Nephron (organoid): ENCODE data around the gene TRPM1.

ENCODE experiments used
- H3K27ac Mint-ChIP-seq, 3 experiments: 2 replicates each; pipeline ENCODE4 v1.8.0; 2020; ENCODE audit warnings: mixed read lengths in 3 of 3, mild to moderate bottlenecking in 2 of 3, moderate library complexity in 1 of 3
- H3K27me3 Mint-ChIP-seq: 2 replicates; pipeline ENCODE4 v1.8.0; 2021; ENCODE audit warnings: low read depth, mild to moderate bottlenecking, moderate library complexity, mixed read lengths
- H3K36me3 Mint-ChIP-seq: 2 replicates; pipeline ENCODE4 v1.8.0; 2020; ENCODE audit warnings: low read depth, mixed read lengths
- H3K4me1 Mint-ChIP-seq: 2 replicates; pipeline ENCODE4 v1.8.0; 2020; ENCODE audit warnings: mixed read lengths
- H3K4me3 Mint-ChIP-seq, 3 experiments: 2 replicates each; pipeline ENCODE4 v1.8.0; 2020; ENCODE audit warnings: mild to moderate bottlenecking in 3 of 3, mixed read lengths in 3 of 3, moderate library complexity in 2 of 3
- H3K9me3 Mint-ChIP-seq: 2 replicates; pipeline ENCODE4 v1.8.0; 2020; ENCODE audit warnings: mixed read lengths
- TF ChIP-seq, protein P1 (sequence below), 3 experiments: fragments of 200-600 bp; sonication (generic); IDR thresholded peaks; one replicate each; pipeline ENCODE4 v1.5.0; 2021; ENCODE audit warnings: antibody characterized with exemption in 3 of 3; ENCODE audit not compliant: unreplicated experiment in 3 of 3

The TRPM1 gene

DNA sequence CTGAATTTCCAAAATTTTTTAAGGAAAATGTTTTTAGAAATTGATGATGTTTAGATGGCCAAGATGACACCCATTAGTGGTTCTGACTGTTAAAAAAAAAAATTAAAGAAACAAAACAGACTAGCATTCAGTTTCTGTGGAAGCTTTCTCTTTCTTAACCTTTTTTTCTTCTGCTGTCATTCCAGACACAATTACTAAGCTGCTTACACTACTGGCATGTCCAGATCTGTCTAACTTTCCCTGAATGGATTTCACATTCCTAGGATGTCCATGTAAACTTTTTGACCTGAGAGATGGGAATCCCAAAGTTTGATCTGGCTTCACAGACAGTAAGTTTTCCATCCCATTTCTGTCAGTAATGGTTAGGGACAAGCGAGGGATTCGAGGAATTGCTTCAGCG is 99.8 kb downstream of the TRPM1 start:
- no peak overlapping the region for H3K27ac Mint-ChIP-seq
- no peaks in the 10 kb centered on the region for H3K9me3 Mint-ChIP-seq
- peaks cover 5% of the 10 kb centered on the region for H3K27me3 Mint-ChIP-seq
- no peak overlapping the region for H3K4me3 Mint-ChIP-seq
- no peaks in the 10 kb centered on the region for H3K36me3 Mint-ChIP-seq
- TF ChIP-seq, protein P1, sequence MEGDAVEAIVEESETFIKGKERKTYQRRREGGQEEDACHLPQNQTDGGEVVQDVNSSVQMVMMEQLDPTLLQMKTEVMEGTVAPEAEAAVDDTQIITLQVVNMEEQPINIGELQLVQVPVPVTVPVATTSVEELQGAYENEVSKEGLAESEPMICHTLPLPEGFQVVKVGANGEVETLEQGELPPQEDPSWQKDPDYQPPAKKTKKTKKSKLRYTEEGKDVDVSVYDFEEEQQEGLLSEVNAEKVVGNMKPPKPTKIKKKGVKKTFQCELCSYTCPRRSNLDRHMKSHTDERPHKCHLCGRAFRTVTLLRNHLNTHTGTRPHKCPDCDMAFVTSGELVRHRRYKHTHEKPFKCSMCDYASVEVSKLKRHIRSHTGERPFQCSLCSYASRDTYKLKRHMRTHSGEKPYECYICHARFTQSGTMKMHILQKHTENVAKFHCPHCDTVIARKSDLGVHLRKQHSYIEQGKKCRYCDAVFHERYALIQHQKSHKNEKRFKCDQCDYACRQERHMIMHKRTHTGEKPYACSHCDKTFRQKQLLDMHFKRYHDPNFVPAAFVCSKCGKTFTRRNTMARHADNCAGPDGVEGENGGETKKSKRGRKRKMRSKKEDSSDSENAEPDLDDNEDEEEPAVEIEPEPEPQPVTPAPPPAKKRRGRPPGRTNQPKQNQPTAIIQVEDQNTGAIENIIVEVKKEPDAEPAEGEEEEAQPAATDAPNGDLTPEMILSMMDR (IDR thresholded peaks at IDR 0.05; ENCODE audit: unreplicated experiment in 3 of 3), result no peak
- no peaks in the 10 kb centered on the region for H3K4me1 Mint-ChIP-seq

DNA sequence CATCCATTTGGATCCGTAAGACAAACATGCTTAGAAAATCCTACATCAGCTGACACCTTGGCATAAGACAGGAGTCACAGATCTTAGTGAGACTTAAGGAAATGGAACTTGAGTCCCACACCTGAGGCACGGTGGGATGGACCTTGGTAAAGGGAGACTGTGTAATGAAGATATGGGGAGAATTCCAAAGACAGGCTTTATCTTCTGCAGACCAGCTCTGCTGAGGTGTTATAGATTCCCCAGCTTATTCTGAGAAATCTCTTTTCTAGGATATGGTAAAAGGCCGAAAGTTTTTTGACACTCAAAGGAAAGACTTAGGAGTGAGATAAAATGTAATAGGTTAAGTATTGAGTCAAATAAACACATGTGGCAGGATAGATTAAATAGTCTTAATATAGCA is 101.8 kb downstream of the TRPM1 start:
- no peaks in the 10 kb centered on the region for H3K27me3 Mint-ChIP-seq
- H3K27ac Mint-ChIP-seq, result no peak overlapping the region
- no peak overlapping the region for H3K4me3 Mint-ChIP-seq
- H3K4me1 Mint-ChIP-seq, result no peaks in the 10 kb centered on the region
- peaks cover 3% of the 10 kb centered on the region for H3K9me3 Mint-ChIP-seq
- H3K36me3 Mint-ChIP-seq, result no peaks in the 10 kb centered on the region
- TF ChIP-seq, protein P1 (IDR thresholded peaks at IDR 0.05; ENCODE audit: unreplicated experiment in 3 of 3), result no peak

DNA sequence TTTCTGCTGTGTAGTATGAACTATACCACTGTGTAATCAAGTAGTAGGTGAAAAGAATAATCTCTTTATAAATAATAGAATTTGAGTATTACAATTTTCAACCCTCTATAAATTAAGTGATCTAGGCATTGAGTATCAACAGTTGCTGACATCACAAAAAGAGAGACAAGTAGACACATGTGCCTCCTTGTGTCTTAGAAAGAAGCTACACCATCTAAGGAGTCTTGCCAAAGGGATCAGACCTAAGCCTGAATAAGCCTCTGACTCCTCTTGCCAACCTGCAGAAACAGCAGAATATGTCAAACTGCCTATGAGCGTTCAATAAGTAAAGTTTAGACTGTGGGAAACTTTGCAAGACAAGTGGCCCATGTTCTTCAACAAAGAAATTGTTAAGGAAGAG is 104.3 kb downstream of the TRPM1 start:
- no peak overlapping the region for H3K27ac Mint-ChIP-seq
- TF ChIP-seq, protein P1 (IDR thresholded peaks at IDR 0.05; ENCODE audit: unreplicated experiment in 3 of 3), result no peak
- peaks cover 3% of the 10 kb centered on the region for H3K9me3 Mint-ChIP-seq
- no peak overlapping the region for H3K4me3 Mint-ChIP-seq
- H3K27me3 Mint-ChIP-seq, result no peaks in the 10 kb centered on the region
- no peaks in the 10 kb centered on the region for H3K36me3 Mint-ChIP-seq
- H3K4me1 Mint-ChIP-seq, result no peaks in the 10 kb centered on the region

DNA sequence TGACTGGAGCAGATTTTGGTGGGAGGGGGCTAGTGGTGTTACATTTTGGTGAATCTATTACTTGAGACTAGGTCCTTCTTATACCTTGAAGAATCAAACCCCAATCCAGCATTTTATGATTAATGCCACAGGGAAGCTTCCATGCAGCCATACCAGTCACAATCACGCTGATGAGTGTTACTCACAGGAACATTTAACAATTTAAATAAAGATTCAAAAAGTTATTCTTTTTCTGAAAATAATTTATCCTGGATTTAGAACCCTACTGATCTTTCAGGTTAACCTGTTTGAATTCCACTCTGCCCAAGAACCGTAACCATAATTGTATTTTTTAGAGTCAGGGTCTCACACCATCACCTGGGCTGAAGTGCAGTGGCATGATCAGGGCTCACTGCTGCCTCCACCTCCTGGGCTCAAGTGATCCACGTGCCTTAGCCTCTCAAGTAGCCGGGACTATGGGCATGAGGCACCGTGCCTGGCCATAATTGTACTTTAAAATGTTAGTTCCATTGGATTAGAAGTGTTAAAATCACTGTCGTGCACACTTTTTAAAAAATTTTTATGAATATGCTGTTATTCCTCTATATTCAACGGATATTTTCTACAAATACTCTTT is 109.2 kb downstream of the TRPM1 start:
- peaks cover 5% of the 10 kb centered on the region for H3K36me3 Mint-ChIP-seq
- TF ChIP-seq, protein P1 (IDR thresholded peaks at IDR 0.05; ENCODE audit: unreplicated experiment in 3 of 3), result no peak
- no peaks in the 10 kb centered on the region for H3K27me3 Mint-ChIP-seq
- H3K4me1 Mint-ChIP-seq, result peaks cover 20% of the 10 kb centered on the region
- H3K9me3 Mint-ChIP-seq, result peaks cover 3% of the 10 kb centered on the region
- peak overlapping the region; percentile 86 to 90 (median 90) for H3K4me3 Mint-ChIP-seq
- peak overlapping the region; percentile 86 to 97 (median 95) for H3K27ac Mint-ChIP-seq

- TF ChIP-seq, protein P1 (IDR thresholded peaks at IDR 0.05; ENCODE audit: unreplicated experiment in 3 of 3), result no peak
- H3K4me3 Mint-ChIP-seq, result peak within 1 kb of the TSS; percentile 95 to 99 (median 98)
- no peaks in the 10 kb centered on the region for H3K27me3 Mint-ChIP-seq
- H3K27ac Mint-ChIP-seq, result peak within 1 kb of the TSS; percentile 97 to 99 (median 98)
- peaks cover 3% of the 10 kb centered on the region for H3K9me3 Mint-ChIP-seq
- H3K36me3 Mint-ChIP-seq, result peaks cover 9% of the 10 kb centered on the region
- H3K4me1 Mint-ChIP-seq, result peaks cover 24% of the 10 kb centered on the region
These were observed 110.0 kb downstream of the TRPM1 start, which contains the start of gene MTMR10 for GRCh38 chr15:30991255-30992235. TSS of gene MTMR10 (minus strand) at chr15:30991628. CDS start at chr15:30991506, 122 bp downstream.
